Measurements from ENCODE around the gene TLE3. TPM values are rescaled to one million over a fixed set of nuclear protein-coding genes. Genes with fewer than 3 reads are reported as not detected.

TLE3 gene
- total RNA-seq, 2 donors from 2014 or later: 82.9 to 171 TPM

DNA sequence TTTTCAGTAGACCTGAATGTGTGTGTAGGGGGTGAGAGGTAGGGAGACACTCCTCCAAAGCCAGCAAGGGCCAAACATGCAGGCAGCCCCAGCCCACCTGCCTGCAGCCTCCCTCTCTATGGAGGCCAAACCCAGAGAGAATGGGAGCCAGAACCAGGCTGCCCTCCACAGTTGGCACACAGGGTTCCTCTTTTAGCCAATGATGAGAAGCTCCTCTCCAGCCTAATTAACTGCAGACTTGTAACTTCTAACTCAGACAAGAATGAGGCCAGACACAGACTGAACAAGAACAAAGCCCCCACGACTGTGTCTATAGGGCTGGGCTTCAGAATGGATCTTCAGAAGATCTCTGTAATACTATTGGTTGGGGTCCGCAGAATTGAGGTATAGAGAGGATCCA lies 12.3 kb upstream of the TLE3 start:
- DNase-seq (ENCODE audit: low spot score in 2 of 2): no peak
- no peak for ATAC-seq
- H3K36me3 Mint-ChIP-seq: no peaks in the 10 kb centered on the region
- no peaks in the 10 kb centered on the region for H3K9me3 Mint-ChIP-seq
- no peak overlapping the region for H3K27ac Mint-ChIP-seq

DNA sequence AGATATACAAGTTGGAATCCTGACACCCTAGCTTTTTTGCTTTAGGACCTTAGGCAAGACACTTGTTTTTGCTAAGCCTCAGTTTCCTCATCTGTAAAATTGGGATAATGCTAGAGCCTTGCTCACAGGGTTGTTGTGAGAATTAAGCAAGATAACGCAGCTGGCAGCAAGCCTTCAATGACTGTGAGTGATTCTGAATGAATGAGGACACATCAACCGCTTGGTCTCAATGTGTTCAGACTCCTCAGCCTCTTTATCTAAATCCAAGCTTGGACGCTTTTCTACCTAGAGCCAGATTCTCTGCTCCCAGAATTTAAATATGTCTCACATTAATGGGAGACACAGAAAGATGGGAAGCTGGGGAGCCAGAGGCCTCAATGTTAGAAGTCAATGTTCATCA lies 11.8 kb upstream of the TLE3 start:
- Mint-ChIP-seq H3K27ac (no peak overlapping the region), H3K9me3 (no peaks in the 10 kb centered on the region), H3K36me3 (no peaks in the 10 kb centered on the region)
- no peak for ATAC-seq
- no peak for DNase-seq (ENCODE audit: low spot score in 2 of 2)

DNA sequence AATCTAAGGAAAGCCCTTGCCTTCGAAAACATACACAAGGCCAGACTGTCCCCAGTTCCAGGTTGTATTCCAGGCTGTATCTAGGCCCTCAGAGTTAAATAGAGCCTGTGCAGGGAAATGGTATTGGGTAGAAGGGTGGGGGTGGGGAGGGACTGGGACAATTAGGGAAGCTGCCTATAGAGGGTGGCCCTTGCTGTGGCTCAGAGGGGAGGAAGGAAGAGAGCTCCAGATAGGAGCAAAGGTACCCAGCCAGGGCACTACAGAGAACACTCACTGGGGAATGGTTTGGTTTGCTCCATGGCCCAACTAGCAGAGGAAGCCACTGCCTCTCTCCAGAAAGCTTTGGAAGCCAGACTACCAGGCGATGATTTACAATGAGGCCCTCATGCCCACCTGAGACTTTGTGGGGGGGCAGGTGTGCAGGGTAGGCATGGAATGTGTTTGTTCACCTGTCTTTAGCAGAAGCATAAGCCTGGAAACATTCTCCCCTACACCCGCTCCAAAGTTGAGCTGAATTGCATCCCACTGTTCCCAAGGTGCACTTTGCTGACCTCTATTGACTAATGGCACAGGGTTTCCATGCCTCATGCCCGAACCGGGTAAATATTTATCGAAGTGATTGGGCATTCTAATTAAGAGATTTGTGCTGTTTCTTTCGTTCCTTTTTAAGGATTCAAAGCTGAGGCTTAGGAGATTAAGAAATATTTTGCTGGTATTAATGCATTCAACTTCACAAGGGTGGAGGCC lies 6.3 kb upstream of the TLE3 start:
- ATAC-seq (no peak), DNase-seq (ENCODE audit: low spot score in 2 of 2) (no peak)
- Mint-ChIP-seq H3K27ac (no peak overlapping the region), H3K36me3 (no peaks in the 10 kb centered on the region), H3K9me3 (no peaks in the 10 kb centered on the region)

DNA sequence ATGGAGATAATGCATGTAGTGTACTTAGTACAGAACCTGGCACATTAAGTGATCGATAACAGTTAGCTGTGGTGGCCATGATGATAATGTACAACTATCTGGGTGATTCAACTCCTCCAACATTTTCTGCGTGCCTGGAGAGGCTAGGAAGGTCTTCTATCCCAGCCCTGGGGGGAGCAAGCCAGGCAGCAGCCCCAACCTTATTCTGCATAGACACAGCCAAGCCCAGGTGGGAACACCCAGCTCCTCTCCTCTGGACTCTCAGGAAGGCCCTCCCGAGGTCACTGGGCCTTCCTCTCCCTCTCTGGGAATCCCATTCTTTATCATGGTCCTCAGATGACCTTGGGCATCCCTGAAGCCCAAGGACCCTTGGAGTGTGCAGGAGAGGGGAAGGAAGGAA lies 5.1 kb upstream of the TLE3 start:
- ATAC-seq: no peak
- Mint-ChIP-seq H3K36me3 (peaks cover 1% of the 10 kb centered on the region in 2 donors), H3K9me3 (no peaks in the 10 kb centered on the region), H3K27ac (no peak overlapping the region)
- no peak for DNase-seq (ENCODE audit: low spot score in 2 of 2)

DNA sequence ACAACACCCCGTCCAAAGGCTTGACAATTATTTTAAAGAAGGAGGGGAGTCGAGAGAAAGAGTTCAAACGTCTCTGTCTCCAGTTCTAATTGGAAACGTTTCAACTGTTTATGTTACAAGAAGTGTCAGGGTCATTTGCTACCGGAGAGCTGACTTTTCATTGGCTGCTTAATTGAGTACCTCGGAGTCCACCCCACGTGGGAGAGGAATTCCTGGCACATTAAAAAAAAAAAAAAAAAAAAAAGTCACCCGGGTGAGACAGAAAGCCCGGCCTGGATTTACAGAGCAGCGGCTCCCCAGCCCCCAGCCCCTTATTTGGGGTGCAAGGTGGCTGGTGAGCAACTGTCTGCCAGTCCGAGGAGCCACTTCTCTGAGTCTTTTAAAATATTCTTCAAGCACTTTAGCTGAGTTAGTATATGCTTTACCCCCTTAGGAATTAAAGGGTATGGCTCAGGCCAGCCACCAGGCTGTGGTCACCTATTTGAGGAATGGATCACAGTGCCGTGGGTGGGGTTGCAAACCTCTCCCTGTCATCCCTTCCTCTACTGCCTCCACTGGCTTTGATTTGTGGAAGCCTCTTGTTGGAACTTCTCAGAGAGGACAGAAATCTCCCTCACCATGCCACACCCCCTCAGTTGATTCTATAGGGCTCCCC lies 3.9 kb upstream of the TLE3 start:
- DNase-seq (ENCODE audit: low spot score in 2 of 2) (no peak), ATAC-seq (no peak)
- Mint-ChIP-seq H3K36me3 (peaks cover 7 to 8% of the 10 kb centered on the region in 2 donors), H3K9me3 (no peaks in the 10 kb centered on the region), H3K27ac (no peak overlapping the region)

DNA sequence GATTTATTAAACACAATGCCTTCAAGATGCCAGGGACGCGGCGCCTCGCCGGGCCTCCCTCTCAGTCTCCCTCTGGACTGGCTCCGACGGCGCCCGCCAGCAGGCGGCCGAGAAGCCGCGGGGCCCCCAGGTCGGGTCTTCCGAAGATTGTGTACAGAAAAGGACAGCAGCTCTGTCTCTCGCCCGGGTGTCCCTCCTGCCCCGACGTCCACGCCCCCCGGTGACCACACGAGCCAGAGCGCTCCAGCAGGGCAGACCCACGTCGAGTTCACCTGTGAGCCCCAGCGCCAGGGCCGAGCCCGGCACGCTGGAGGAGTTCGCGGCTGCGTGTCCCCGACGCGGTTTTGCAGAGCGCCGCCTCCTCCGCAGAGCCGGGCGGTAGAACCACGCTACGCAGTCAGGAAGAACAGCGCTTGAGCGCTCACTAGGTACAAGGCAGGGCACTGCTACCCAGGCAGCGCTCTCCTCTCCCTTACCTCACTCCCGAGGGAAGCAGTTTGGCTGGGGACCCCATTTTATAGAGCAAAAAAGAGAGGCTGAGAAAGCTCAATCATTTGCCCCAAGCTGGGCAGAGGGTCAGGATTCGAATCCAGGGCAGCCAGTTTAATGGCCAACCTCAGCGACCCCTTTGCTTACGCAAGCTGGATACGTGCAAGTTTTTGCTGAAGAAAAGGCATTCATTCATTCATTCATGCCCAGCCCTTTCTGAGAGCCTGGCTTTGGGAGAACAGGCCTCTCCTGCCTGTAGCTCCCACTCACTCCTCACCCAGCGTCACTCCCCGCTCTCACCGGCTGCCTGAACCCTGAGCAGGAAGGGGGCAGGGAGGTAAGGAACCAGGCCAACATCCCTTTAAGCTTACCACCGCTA lies 3.0 kb upstream of the TLE3 start:
- no peaks in the 10 kb centered on the region for H3K9me3 Mint-ChIP-seq
- peaks cover 13% of the 10 kb centered on the region in 2 donors for H3K36me3 Mint-ChIP-seq
- peak; percentile 26 to 39 for ATAC-seq
- no peak overlapping the region for H3K27ac Mint-ChIP-seq
- peak; percentile 68 to 69 for DNase-seq (ENCODE audit: low spot score in 2 of 2)

DNA sequence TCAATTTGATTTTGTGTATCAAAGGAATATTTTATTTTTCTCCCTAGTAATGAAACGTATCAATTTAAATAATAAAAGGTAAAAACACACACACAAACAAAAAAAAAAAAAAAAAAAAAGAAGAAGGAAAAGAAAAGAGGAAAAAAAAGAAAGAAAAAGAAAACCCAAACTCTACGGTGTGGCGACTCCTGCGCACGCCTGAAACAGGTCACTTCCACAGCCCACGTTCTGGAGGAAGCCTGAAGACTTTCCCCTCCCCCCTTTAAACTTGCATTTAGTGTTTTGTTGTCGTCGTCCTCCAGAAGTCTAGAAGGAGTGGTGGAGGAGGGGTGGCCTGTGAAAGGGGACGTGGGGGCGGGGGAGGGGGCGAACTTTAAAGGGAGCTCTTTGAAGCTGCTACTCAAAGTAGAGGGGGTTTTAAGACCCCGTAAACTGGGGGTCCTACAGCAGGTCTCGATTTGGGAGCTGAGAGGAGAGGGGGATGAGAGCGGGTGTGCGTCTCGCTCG lies 2.3 kb upstream of the TLE3 start:
- Mint-ChIP-seq H3K9me3 (no peaks in the 10 kb centered on the region), H3K36me3 (peaks cover 15 to 19% of the 10 kb centered on the region in 2 donors), H3K27ac (peak overlapping the region; percentile 90 to 100)
- DNase-seq (ENCODE audit: low spot score in 2 of 2) (no peak), ATAC-seq (no peak)

DNA sequence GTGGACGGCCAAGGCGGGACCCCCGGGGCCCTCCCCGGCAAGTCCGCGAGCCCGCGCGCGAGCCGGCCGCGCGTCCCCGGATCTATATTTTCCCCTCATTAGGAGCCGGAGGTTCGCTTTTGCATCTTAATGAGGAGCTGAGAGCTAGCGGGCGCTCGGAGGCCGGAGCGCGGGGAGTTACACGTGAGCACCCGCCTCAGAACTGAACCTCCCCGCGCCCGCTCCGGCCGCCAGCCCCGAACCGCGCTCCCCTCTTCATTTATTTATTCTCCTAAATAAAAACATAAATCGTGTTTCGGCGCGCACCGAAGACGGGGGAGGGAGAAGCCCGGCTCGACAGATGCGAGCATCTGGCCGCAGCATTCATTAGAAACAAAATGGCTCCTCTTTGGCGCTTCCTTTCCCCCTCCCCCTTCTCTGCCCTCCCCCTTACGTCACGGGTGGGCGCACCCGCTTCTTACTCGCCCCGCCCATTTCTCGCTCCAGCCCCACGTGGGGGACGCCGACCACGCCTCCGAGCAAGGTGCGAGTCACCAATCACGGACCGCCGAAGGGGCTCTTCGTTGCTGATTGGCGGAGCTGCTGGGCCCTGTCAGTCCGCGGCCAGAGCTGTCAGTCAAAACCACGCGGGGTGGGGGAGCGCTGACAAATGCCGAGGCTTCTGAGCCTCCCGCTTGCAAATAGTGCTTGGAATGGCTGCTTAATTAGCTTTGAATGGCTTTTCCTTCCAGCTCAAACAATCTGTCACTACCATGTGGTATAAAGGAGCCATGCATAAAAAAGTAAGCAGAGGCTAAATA lies 1.6 kb upstream of the TLE3 start:
- Mint-ChIP-seq H3K36me3 (peaks cover 20 to 26% of the 10 kb centered on the region in 2 donors), H3K27ac (peak overlapping the region; percentile 90 to 100), H3K9me3 (no peaks in the 10 kb centered on the region)
- ATAC-seq: peak; percentile 71 to 74
- DNase-seq (ENCODE audit: low spot score in 2 of 2): peak; percentile 100

DNA sequence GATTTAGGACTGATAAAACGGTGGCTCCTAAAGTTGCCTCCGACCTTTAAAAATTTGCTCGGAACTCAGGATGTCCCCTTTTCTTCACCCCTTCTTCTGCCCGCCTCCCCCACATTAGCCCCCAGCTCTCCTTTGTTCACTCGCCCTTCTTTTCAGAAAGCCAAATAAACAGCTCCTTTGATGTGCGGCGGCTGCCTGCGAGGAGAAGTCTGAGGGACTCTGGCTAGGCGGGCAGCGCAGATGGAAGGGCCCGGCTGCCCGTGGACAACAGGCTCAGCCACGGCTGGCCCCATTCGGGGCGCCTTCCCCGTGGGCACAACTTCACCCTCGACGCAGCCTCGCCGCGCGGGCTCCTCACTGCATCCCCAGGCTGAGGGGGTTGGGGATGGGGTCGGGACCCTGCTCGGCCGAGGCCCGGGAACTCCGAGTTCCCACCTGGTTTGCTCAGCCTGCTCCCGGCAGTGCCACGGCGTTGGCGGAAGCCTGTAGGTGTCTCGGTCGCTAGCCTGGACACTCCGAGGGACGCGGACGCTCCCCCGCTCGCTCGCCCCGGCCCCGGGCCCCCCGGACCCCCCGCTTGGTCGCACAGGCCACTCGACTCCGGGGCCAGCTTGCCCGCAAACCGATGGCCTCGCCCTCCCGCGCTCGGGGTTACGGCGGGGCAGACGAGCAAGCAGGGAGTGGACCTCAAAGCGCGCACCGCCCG lies 897 bp upstream of the TLE3 start:
- DNase-seq (ENCODE audit: low spot score in 2 of 2): peak in 1 of 2 donors; percentile 69
- no peak for ATAC-seq
- H3K27ac Mint-ChIP-seq: peak overlapping the region; percentile 82 to 90
- H3K9me3 Mint-ChIP-seq: no peaks in the 10 kb centered on the region
- H3K36me3 Mint-ChIP-seq: peaks cover 25 to 33% of the 10 kb centered on the region in 2 donors

DNA sequence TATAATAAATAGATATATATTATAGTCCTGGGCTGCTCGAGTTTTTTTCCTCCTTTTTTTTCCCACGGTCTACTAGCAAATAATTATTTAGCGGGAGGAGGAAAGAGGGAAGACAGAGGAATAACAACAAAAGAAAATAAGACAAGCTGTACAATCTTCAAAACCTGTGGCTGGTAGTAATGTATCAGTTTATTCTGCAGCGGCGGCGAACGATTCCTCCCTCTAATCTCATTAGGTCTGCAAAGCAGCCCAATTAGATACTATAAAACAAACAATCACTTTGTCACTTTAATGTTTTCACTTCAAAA lies 390 bp upstream of the TLE3 start:
- Mint-ChIP-seq H3K9me3 (no peaks in the 10 kb centered on the region), H3K27ac (peak overlapping the region; percentile 90 to 96), H3K36me3 (peaks cover 25 to 39% of the 10 kb centered on the region in 2 donors)
- ATAC-seq (no peak), DNase-seq (ENCODE audit: low spot score in 2 of 2) (no peak)

DNA sequence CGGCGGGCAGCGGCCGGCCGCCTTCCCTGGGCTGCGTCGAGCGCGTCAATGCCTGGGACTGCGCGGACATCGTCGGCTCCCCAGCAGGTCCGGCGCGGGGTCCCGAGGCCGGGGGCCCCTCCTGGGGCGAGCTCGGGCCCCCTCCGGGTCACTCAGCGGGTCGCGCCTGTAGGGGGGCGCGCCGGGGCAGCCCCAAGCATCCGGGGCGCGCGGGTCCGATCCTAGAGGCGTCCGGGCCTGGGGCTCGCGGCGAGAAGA lies 725 bp downstream of the TLE3 start:
- H3K36me3 Mint-ChIP-seq: peaks cover 25 to 50% of the 10 kb centered on the region in 2 donors
- ATAC-seq (no peak), DNase-seq (ENCODE audit: low spot score in 2 of 2) (no peak)
- H3K9me3 Mint-ChIP-seq: no peaks in the 10 kb centered on the region
- H3K27ac Mint-ChIP-seq: peak overlapping the region in 1 of 2 donors; percentile 93

DNA sequence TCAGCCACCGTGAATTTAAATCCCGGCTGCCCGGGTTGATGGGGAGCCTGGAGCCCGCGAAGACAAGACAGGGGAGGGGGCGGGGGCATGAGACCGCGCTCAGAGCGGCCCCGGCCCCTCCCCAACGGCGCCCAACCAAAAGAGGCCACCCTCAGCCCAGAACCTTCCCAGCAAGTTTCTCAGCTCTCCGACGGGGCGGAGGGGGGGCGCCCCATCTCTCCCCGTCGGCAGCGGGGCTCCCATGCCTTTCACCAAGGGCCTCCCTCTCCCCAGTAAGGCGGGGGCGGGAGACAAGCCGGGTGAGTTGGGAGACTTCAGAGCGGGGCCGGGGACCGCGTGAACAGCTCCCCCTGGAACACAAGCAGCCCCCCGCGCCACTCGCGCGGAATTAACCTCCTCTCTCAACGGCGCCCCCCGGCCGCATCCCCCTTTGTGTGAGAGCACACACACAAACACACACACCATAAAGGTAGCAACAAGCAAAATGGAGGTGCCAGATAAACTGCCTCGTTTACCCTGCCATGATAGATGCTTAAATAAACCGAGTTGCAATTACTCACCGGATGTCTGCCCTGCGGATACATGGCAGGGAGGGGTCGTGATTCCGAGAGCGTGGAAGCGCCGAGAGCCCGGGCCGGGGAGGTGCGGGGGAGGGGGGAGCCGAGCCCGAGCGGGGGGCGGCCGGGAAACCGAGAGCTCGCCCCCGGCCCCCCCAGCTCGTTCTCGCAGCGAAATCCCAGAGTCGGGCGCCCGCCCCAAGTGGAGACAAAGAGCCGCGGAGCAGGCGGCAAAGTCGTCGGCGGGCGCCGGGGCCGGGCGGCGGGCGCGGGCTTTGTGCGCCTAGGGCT lies 1.3 kb downstream of the TLE3 start:
- DNase-seq (ENCODE audit: low spot score in 2 of 2) (peak in 1 of 2 donors; percentile 78), ATAC-seq (peak in 1 of 2 donors; percentile 24)
- peak overlapping the region; percentile 93 to 97 for H3K27ac Mint-ChIP-seq
- no peaks in the 10 kb centered on the region for H3K9me3 Mint-ChIP-seq
- peaks cover 29 to 55% of the 10 kb centered on the region in 2 donors for H3K36me3 Mint-ChIP-seq

DNA sequence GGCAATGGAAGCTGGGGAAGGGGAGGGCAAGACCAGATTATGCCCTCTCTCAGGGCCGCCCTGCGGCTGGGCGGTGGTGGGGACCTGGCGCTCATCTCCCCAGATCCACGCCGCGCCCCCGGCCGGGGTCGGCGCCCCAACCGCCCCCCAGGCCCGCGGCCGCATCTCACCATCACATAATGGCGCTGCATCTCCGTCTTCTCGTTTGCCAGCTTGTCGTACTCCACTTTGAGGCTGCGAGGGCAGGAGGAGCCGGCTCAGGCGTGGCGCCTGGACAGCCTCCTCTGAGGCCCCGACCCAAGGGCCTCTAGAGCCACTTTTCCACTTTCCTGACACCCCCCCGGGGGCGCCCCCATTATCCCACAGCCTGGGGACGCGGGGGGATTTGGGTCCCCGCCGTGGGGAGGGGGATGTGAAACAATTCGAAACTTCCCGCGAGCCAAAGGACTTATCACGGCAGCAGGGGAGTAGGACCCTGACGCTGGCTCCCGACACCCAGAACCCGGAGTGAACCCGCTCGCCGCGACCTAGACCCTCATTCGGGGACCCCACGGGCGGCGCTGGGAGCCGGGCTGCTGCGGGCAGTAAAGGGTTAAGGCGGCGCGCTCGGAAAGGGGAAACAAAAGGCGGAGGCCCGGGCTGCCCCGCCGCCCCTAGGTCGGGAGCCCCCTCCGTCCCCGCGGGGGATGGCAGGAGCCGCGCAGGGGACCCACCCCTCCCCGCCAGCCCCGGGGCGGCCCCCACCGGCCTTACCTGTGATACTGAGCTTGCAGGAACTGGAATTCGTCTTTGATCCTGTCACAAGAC lies 2.1 kb downstream of the TLE3 start:
- H3K9me3 Mint-ChIP-seq: no peaks in the 10 kb centered on the region
- peak in 1 of 2 donors; percentile 13 for ATAC-seq

DNA sequence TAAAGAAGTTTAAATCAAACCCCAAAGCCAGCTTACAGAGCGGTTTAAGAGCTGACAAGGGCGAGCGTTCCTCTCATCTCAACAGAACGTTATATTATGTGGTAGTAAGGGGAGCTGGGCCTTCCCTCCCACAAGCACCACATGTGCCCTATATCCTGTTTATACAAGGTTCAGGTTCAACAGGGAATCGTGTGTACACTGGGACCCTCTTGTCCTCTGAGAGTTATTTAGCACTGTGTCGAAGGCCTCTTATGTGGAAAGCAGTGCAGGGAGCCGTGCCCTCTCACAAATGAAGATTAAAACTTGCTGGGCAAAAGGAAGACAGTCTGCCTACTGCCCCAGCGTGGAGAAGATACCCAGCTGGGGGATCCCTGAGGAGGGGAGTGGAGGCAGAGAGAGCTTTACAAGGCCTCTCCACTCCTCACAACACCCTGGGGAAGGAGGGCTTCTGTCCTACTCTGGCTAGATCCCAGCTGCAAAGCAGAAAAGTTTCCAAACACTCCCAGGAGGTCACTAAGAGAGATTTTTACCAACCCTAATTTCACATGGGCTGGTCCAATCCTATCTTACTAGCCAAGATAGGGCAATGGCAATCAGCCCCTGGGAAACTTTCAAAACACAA lies 2.9 kb downstream of the TLE3 start:
- Mint-ChIP-seq H3K27ac (peak overlapping the region; percentile 77 to 93), H3K36me3 (peaks cover 33 to 72% of the 10 kb centered on the region in 2 donors), H3K9me3 (no peaks in the 10 kb centered on the region)
- ATAC-seq (no peak), DNase-seq (ENCODE audit: low spot score in 2 of 2) (no peak)

More for the DNA sequence above, 2.1 kb downstream of the TLE3 start:
- Mint-ChIP-seq H3K36me3 (peaks cover 33 to 63% of the 10 kb centered on the region in 2 donors), H3K27ac (peak overlapping the region in 1 of 2 donors; percentile 93)
- peak in 1 of 2 donors; percentile 62 for DNase-seq (ENCODE audit: low spot score in 2 of 2)
